Measurements from ENCODE around the gene CDC42BPB. TPM values are rescaled to one million over a fixed set of nuclear protein-coding genes. Genes with fewer than 3 reads are reported as not detected.

Gene CDC42BPB
- polyA plus RNA-seq, 1 of the 3 experiments (the other 2 are of a cell fraction): 61.6 TPM

DNA sequence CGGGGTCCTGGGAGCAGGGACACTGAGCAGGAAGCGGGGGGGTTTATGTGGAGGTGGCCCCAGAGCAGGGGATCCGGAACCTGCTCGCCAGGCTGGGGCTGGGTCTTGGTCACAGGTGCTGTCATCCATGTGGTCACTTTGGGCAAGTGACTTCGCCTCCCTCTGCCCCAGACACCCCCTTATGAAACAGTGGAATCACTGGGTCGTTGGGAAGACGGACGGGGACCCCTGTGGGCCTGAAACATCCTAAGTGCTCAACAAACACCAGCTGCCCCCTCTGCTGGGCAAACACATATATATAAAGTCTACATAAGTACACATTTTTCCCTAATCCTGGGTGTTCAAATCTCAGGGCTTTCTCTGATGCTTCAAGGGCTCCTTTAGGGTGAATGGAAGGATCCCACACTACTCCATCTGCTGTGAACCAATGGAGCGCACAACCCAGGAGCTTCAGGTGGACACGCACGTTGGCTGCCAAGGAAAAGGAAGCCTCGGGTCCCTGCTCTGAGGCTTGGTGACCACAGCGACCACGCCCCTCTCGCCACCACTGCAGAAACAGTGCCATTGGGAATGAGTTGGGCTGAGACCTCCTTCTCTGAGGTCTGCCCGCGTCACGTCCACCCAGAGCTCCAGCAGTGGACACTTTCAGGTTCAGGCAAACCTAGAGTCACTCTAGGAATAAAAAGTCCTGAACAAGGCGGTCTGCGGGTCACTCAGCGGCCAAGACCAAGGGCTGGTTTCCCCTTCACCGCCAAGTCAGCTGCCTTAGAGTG is 54.6 kb downstream of the CDC42BPB start:
- Histone ChIP-seq H3K27ac (ENCODE audit: low read depth in 2 of 2, low read length in 1 of 2) (no peak overlapping the region), H3K4me3 (ENCODE audit: low read depth in 2 of 2, low read length in 1 of 2) (no peak overlapping the region), H4K20me1 (ENCODE audit: insufficient read depth) (peaks cover 19% of the 10 kb centered on the region; the same call in 1 of the 2 replicates), H3K9me3 (no peaks in the 10 kb centered on the region), H2AFZ (ENCODE audit: low read depth) (no peak overlapping the region), H3K9me2 (no peaks in the 10 kb centered on the region), H3K79me2 (ENCODE audit: insufficient read depth) (peaks cover 80% of the 10 kb centered on the region), H3F3A (replicated peaks; ENCODE audit: insufficient read depth) (no peaks in the 10 kb centered on the region), H3K4me1 (ENCODE audit: control insufficient read depth in 1 of 2, insufficient read depth in 2 of 2, low read depth in 1 of 2, low read length in 1 of 2) (no peaks in the 10 kb centered on the region), H3K4me2 (no peak overlapping the region), H3K36me3 (replicated peaks in 1 of 2; ENCODE audit: control insufficient read depth in 1 of 2, insufficient read depth in 2 of 2, low read length in 1 of 2) (peaks cover 35 to 63% of the 10 kb centered on the region in 2 experiments), H3K27me3 (ENCODE audit: insufficient read depth) (no peaks in the 10 kb centered on the region), H3K9ac (no peak overlapping the region)
- POLR2A ChIA-PET: no interaction called here
- CTCF ChIA-PET: interaction anchor here (0.5 to 1.1 kb wide), 3 partner anchors 9 to 15 kb away, joined by 3 read pairs; no protein-coding TSS in a partner anchor
- WGBS (ENCODE audit: low lambda C conversion rate): 95% methylated on average over 20 of the region's 22 CpGs
- DNase-seq: no peak
- TF ChIP-seq TEAD4 (IDR thresholded peaks at IDR 0.05; ENCODE audit: borderline replicate concordance, insufficient read depth) (no peak), CTCF (IDR thresholded peaks at IDR 0.05) (no peak), FOSL2 (IDR thresholded peaks at IDR 0.05; ENCODE audit: borderline replicate concordance, low read depth) (no peak), TCF12 (IDR thresholded peaks at IDR 0.05) (no peak), MEF2A (IDR thresholded peaks at IDR 0.05; ENCODE audit: borderline replicate concordance, low read depth) (no peak), RXRA (IDR thresholded peaks at IDR 0.05; ENCODE audit: borderline replicate concordance, low read depth) (no peak), GABPA (IDR thresholded peaks at IDR 0.05; ENCODE audit: low read depth) (no peak)
- TF ChIP-seq, protein P1, sequence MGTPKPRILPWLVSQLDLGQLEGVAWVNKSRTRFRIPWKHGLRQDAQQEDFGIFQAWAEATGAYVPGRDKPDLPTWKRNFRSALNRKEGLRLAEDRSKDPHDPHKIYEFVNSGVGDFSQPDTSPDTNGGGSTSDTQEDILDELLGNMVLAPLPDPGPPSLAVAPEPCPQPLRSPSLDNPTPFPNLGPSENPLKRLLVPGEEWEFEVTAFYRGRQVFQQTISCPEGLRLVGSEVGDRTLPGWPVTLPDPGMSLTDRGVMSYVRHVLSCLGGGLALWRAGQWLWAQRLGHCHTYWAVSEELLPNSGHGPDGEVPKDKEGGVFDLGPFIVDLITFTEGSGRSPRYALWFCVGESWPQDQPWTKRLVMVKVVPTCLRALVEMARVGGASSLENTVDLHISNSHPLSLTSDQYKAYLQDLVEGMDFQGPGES (IDR thresholded peaks at IDR 0.05; ENCODE audit: low read depth, low read length): no peak

DNA sequence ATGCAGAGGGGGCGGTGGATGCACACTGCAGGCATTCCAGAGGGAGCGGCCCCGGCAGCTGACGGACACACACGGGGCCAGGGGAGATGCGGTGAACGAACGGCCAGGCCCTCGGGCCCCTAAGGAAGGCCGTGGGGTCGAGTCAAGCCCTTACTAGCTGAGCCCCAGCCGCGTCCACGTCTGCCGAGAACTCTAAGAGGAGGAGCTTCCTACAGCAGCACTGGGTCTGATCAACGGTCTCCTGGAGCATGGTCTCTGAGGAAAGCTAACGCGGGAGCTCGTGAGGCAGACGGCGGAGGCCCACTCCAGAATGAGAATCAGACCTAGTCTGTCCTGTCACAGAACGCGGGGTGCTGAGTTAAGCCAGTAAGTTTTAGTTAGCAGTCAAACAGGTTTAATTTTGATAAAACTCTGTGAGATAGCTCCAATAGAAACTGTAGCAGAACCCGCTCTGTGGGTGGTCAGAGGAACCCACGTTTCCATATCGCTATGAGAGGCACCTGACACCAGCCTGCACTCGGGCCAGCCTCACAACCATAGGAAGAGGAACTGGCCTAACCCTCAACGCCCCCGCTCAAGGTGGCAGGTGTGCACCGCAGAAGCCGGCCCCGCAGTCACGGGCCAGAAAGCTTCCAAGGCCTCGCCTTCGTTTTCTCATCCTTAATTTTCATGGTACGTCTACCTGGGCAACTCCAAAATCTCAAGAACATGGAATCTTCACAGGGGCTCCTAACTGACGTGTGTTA is 55.5 kb downstream of the CDC42BPB start:
- Histone ChIP-seq H3K4me3 (ENCODE audit: low read depth in 2 of 2, low read length in 1 of 2) (no peak overlapping the region), H3K27me3 (ENCODE audit: insufficient read depth) (no peaks in the 10 kb centered on the region), H3K9ac (no peak overlapping the region), H3F3A (replicated peaks; ENCODE audit: insufficient read depth) (no peaks in the 10 kb centered on the region), H3K79me2 (ENCODE audit: insufficient read depth) (peaks cover 80% of the 10 kb centered on the region), H3K9me2 (no peaks in the 10 kb centered on the region), H3K4me1 (ENCODE audit: control insufficient read depth in 1 of 2, insufficient read depth in 2 of 2, low read depth in 1 of 2, low read length in 1 of 2) (no peaks in the 10 kb centered on the region), H3K9me3 (no peaks in the 10 kb centered on the region), H4K20me1 (ENCODE audit: insufficient read depth) (peaks cover 17% of the 10 kb centered on the region; the same call in 1 of the 2 replicates), H3K27ac (ENCODE audit: low read depth in 2 of 2, low read length in 1 of 2) (no peak overlapping the region; a peak in 1 of 4 replicates), H2AFZ (ENCODE audit: low read depth) (no peak overlapping the region), H3K4me2 (no peak overlapping the region), H3K36me3 (replicated peaks in 1 of 2; ENCODE audit: control insufficient read depth in 1 of 2, insufficient read depth in 2 of 2, low read length in 1 of 2) (peaks cover 31 to 59% of the 10 kb centered on the region in 2 experiments)
- CTCF ChIA-PET: interaction anchor here (0.5 to 1.1 kb wide), 4 partner anchors 14 to 227 kb away, joined by 3 to 4 read pairs (median 3); no protein-coding TSS in a partner anchor
- POLR2A ChIA-PET: no interaction called here
- DNase-seq: no peak
- WGBS (ENCODE audit: low lambda C conversion rate): 92% methylated on average over 33 of the region's 37 CpGs
- TF ChIP-seq, protein P1 (IDR thresholded peaks at IDR 0.05; ENCODE audit: low read depth, low read length): no peak
- TF ChIP-seq REST (IDR thresholded peaks at IDR 0.05; ENCODE audit: low read depth, low read length): no peak
- no peak for TF ChIP-seq CTCF (IDR thresholded peaks at IDR 0.05)
- TF ChIP-seq EP300 (IDR thresholded peaks at IDR 0.05; ENCODE audit: borderline replicate concordance in 1 of 2, low read depth in 1 of 2, low read length in 1 of 2): no peak
- TF ChIP-seq, protein P2, sequence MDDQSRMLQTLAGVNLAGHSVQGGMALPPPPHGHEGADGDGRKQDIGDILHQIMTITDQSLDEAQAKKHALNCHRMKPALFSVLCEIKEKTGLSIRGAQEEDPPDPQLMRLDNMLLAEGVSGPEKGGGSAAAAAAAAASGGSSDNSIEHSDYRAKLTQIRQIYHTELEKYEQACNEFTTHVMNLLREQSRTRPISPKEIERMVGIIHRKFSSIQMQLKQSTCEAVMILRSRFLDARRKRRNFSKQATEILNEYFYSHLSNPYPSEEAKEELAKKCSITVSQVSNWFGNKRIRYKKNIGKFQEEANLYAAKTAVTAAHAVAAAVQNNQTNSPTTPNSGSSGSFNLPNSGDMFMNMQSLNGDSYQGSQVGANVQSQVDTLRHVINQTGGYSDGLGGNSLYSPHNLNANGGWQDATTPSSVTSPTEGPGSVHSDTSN (IDR thresholded peaks at IDR 0.05): no peak
